ENCODE results near the gene SPTLC1. TPM values are rescaled to one million over a fixed set of nuclear protein-coding genes. Genes with fewer than 3 reads are reported as not detected.
A peak's percentile ranks its signal among the peaks of the same experiment; 100 is the strongest.

Gene SPTLC1
- total and polyA plus RNA-seq, 2 of the 13 experiments (the other 11 are each of a cell fraction or from before 2014, with no cell fraction given) = 56.2 to 72.5 TPM

- TF ChIP-seq, protein P1, sequence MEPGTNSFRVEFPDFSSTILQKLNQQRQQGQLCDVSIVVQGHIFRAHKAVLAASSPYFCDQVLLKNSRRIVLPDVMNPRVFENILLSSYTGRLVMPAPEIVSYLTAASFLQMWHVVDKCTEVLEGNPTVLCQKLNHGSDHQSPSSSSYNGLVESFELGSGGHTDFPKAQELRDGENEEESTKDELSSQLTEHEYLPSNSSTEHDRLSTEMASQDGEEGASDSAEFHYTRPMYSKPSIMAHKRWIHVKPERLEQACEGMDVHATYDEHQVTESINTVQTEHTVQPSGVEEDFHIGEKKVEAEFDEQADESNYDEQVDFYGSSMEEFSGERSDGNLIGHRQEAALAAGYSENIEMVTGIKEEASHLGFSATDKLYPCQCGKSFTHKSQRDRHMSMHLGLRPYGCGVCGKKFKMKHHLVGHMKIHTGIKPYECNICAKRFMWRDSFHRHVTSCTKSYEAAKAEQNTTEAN (CRISPR knock-in tag; conservative IDR thresholded peaks at IDR 0.05) = no peak
- TF ChIP-seq RERE (CRISPR knock-in tag; IDR thresholded peaks at IDR 0.05; ENCODE audit: low read depth) = no peak
- 0 out of 2 replicates have a peak, but pooled peaks have one; percentile 40 for TF ChIP-seq FOXJ3 (CRISPR knock-in tag; IDR thresholded peaks at IDR 0.05; ENCODE audit: borderline replicate concordance)
- TF ChIP-seq ZNF282 (IDR thresholded peaks at IDR 0.05; ENCODE audit: partially characterized antibody) = no peak
- TF ChIP-seq, protein P2, sequence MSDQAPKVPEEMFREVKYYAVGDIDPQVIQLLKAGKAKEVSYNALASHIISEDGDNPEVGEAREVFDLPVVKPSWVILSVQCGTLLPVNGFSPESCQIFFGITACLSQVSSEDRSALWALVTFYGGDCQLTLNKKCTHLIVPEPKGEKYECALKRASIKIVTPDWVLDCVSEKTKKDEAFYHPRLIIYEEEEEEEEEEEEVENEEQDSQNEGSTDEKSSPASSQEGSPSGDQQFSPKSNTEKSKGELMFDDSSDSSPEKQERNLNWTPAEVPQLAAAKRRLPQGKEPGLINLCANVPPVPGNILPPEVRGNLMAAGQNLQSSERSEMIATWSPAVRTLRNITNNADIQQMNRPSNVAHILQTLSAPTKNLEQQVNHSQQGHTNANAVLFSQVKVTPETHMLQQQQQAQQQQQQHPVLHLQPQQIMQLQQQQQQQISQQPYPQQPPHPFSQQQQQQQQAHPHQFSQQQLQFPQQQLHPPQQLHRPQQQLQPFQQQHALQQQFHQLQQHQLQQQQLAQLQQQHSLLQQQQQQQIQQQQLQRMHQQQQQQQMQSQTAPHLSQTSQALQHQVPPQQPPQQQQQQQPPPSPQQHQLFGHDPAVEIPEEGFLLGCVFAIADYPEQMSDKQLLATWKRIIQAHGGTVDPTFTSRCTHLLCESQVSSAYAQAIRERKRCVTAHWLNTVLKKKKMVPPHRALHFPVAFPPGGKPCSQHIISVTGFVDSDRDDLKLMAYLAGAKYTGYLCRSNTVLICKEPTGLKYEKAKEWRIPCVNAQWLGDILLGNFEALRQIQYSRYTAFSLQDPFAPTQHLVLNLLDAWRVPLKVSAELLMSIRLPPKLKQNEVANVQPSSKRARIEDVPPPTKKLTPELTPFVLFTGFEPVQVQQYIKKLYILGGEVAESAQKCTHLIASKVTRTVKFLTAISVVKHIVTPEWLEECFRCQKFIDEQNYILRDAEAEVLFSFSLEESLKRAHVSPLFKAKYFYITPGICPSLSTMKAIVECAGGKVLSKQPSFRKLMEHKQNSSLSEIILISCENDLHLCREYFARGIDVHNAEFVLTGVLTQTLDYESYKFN (CRISPR knock-in tag; conservative IDR thresholded peaks at IDR 0.05) = peak; percentile 24; the same call in 1 of the 2 replicates
- 0 out of 2 replicates have a peak, but pooled peaks have one; percentile 24 for TF ChIP-seq MEIS2 (CRISPR knock-in tag; IDR thresholded peaks at IDR 0.05)
- 0 out of 2 replicates have a peak, but pooled peaks have one; percentile 56 for TF ChIP-seq MAF1 (CRISPR knock-in tag; IDR thresholded peaks at IDR 0.05; ENCODE audit: borderline replicate concordance)
- no peak for TF ChIP-seq PRPF4 (IDR thresholded peaks at IDR 0.05; ENCODE audit: low read depth, low read length, poor library complexity, severe bottlenecking)
- no peak for TF ChIP-seq NR2F1 (CRISPR knock-in tag; IDR thresholded peaks at IDR 0.05)
- peak; percentile 65 for TF ChIP-seq ZBTB21 (CRISPR knock-in tag; IDR thresholded peaks at IDR 0.05)
- TF ChIP-seq XRCC5 (optimal IDR thresholded peaks at IDR 0.05; ENCODE audit: low read length) = no peak
- TF ChIP-seq ZNF281 (CRISPR knock-in tag; IDR thresholded peaks at IDR 0.05; ENCODE audit: borderline replicate concordance) = no peak; the same call in 1 of the 2 replicates
- peak; percentile 97 for TF ChIP-seq SP5 (CRISPR knock-in tag; IDR thresholded peaks at IDR 0.05; ENCODE audit: borderline replicate concordance, low read depth)
- TF ChIP-seq ZNF879 (CRISPR knock-in tag; IDR thresholded peaks at IDR 0.05) = no peak
- TF ChIP-seq MTA3 (CRISPR knock-in tag; IDR thresholded peaks at IDR 0.05) = no peak
These were observed at the start of gene SPTLC1 (continued) for GRCh38 chr9:92115071-92115858.
